Measurements from ENCODE around the gene TRABD2A. TPM values are rescaled to one million over a fixed set of nuclear protein-coding genes. Genes with fewer than 3 reads are reported as not detected.
A peak's percentile ranks its signal among the peaks of the same experiment; 100 is the strongest.
"Not testable (repeated sequence)": the region's sequence is repeated elsewhere in the genome, so short reads cannot be mapped to it uniquely, and the experiment has no call there.

The TRABD2A gene
- total RNA-seq, 1 experiment from 2014 or later: 4.2 TPM

GRCh38 chr2:84878896-84879583 is 1.8 kb downstream of the TRABD2A start:
- H3K36me3 ChIP-seq (replicated peaks; ENCODE audit: control insufficient read depth, insufficient read depth, low read length): no peaks in the 10 kb centered on the region
- peaks cover 49% of the 10 kb centered on the region for H3K27me3 ChIP-seq (ENCODE audit: control insufficient read depth, insufficient read depth, low read length)
- no peak for DNase-seq
- no peak overlapping the region for H3K4me3 ChIP-seq (ENCODE audit: insufficient read depth, low read depth, low read length)

GRCh38 chr2:84878459-84878858 is 2.4 kb downstream of the TRABD2A start:
- Histone ChIP-seq H3K36me3 (replicated peaks; ENCODE audit: control insufficient read depth, insufficient read depth, low read length) (no peaks in the 10 kb centered on the region), H3K4me3 (ENCODE audit: insufficient read depth, low read depth, low read length) (no peak overlapping the region), H3K27me3 (ENCODE audit: control insufficient read depth, insufficient read depth, low read length) (peaks cover 49% of the 10 kb centered on the region)
- no peak for DNase-seq

GRCh38 chr2:84876369-84876768 is 4.5 kb downstream of the TRABD2A start:
- Histone ChIP-seq H3K27me3 (ENCODE audit: control insufficient read depth, insufficient read depth, low read length) (peaks cover 42% of the 10 kb centered on the region), H3K4me3 (ENCODE audit: insufficient read depth, low read depth, low read length) (no peak overlapping the region), H3K36me3 (replicated peaks; ENCODE audit: control insufficient read depth, insufficient read depth, low read length) (no peaks in the 10 kb centered on the region)
- no peak for DNase-seq

- not testable (repeated sequence) for DNase-seq; H3K36me3 ChIP-seq (replicated peaks; ENCODE audit: control insufficient read depth, insufficient read depth, low read length); H3K4me3 ChIP-seq (ENCODE audit: insufficient read depth, low read depth, low read length)
- H3K27me3 ChIP-seq (ENCODE audit: control insufficient read depth, insufficient read depth, low read length): peaks cover 36% of the 10 kb centered on the region
Observed at GRCh38 chr2:84875619-84876018, 5.3 kb downstream of the TRABD2A start.

GRCh38 chr2:84875213-84875560 is 5.7 kb downstream of the TRABD2A start:
- no peak for DNase-seq
- Histone ChIP-seq H3K4me3 (ENCODE audit: insufficient read depth, low read depth, low read length) (no peak overlapping the region), H3K27me3 (ENCODE audit: control insufficient read depth, insufficient read depth, low read length) (peaks cover 32% of the 10 kb centered on the region), H3K36me3 (replicated peaks; ENCODE audit: control insufficient read depth, insufficient read depth, low read length) (no peaks in the 10 kb centered on the region)

- Histone ChIP-seq H3K4me3 (ENCODE audit: insufficient read depth, low read depth, low read length) (no peak overlapping the region), H3K36me3 (replicated peaks; ENCODE audit: control insufficient read depth, insufficient read depth, low read length) (no peaks in the 10 kb centered on the region), H3K27me3 (ENCODE audit: control insufficient read depth, insufficient read depth, low read length) (peaks cover 26% of the 10 kb centered on the region)
- DNase-seq: no peak
Observed at GRCh38 chr2:84874381-84875212, 6.3 kb downstream of the TRABD2A start.

- no peak for DNase-seq
- H3K27me3 ChIP-seq (ENCODE audit: control insufficient read depth, insufficient read depth, low read length): peaks cover 13% of the 10 kb centered on the region
Observed at GRCh38 chr2:84873350-84873749, 7.5 kb downstream of the TRABD2A start.

GRCh38 chr2:84872691-84873090 is 8.2 kb downstream of the TRABD2A start:
- H3K36me3 ChIP-seq (replicated peaks; ENCODE audit: control insufficient read depth, insufficient read depth, low read length); H3K27me3 ChIP-seq (ENCODE audit: control insufficient read depth, insufficient read depth, low read length); DNase-seq; H3K4me3 ChIP-seq (ENCODE audit: insufficient read depth, low read depth, low read length): not testable (repeated sequence)

More at GRCh38 chr2:84873350-84873749, 7.5 kb downstream of the TRABD2A start:
- no peak overlapping the region for H3K4me3 ChIP-seq (ENCODE audit: insufficient read depth, low read depth, low read length)
- no peaks in the 10 kb centered on the region for H3K36me3 ChIP-seq (replicated peaks; ENCODE audit: control insufficient read depth, insufficient read depth, low read length)

- peak; percentile 24 for DNase-seq
- no peak overlapping the region for H3K4me3 ChIP-seq (ENCODE audit: insufficient read depth, low read depth, low read length)
Observed at GRCh38 chr2:84870306-84870705, 10.6 kb downstream of the TRABD2A start.

GRCh38 chr2:84868327-84868726 is 12.6 kb downstream of the TRABD2A start:
- not testable (repeated sequence) for H3K27me3 ChIP-seq (ENCODE audit: control insufficient read depth, insufficient read depth, low read length); H3K36me3 ChIP-seq (replicated peaks; ENCODE audit: control insufficient read depth, insufficient read depth, low read length); DNase-seq; H3K4me3 ChIP-seq (ENCODE audit: insufficient read depth, low read depth, low read length)

More at GRCh38 chr2:84870306-84870705, 10.6 kb downstream of the TRABD2A start:
- no peaks in the 10 kb centered on the region; the same call in 1 of the 2 replicates for H3K27me3 ChIP-seq (ENCODE audit: control insufficient read depth, insufficient read depth, low read length)
- no peaks in the 10 kb centered on the region for H3K36me3 ChIP-seq (replicated peaks; ENCODE audit: control insufficient read depth, insufficient read depth, low read length)

- Histone ChIP-seq H3K36me3 (replicated peaks; ENCODE audit: control insufficient read depth, insufficient read depth, low read length) (no peaks in the 10 kb centered on the region), H3K4me3 (ENCODE audit: insufficient read depth, low read depth, low read length) (no peak overlapping the region), H3K27me3 (ENCODE audit: control insufficient read depth, insufficient read depth, low read length) (no peaks in the 10 kb centered on the region; the same call in 1 of the 2 replicates)
- DNase-seq: no peak
Observed at GRCh38 chr2:84866122-84866521, 14.8 kb downstream of the TRABD2A start.

- Histone ChIP-seq H3K27me3 (ENCODE audit: control insufficient read depth, insufficient read depth, low read length) (no peaks in the 10 kb centered on the region; the same call in 1 of the 2 replicates), H3K36me3 (replicated peaks; ENCODE audit: control insufficient read depth, insufficient read depth, low read length) (no peaks in the 10 kb centered on the region), H3K4me3 (ENCODE audit: insufficient read depth, low read depth, low read length) (no peak overlapping the region)
- no peak for DNase-seq
Observed at GRCh38 chr2:84865181-84865783, 15.6 kb downstream of the TRABD2A start.

GRCh38 chr2:84862006-84862405 is 18.9 kb downstream of the TRABD2A start:
- Histone ChIP-seq H3K4me3 (ENCODE audit: insufficient read depth, low read depth, low read length) (no peak overlapping the region), H3K36me3 (replicated peaks; ENCODE audit: control insufficient read depth, insufficient read depth, low read length) (no peaks in the 10 kb centered on the region), H3K27me3 (ENCODE audit: control insufficient read depth, insufficient read depth, low read length) (peaks cover under 1% of the 10 kb centered on the region)
- DNase-seq: no peak

- H3K36me3 ChIP-seq (replicated peaks; ENCODE audit: control insufficient read depth, insufficient read depth, low read length): no peaks in the 10 kb centered on the region
- no peak overlapping the region for H3K4me3 ChIP-seq (ENCODE audit: insufficient read depth, low read depth, low read length)
- peaks cover 5% of the 10 kb centered on the region for H3K27me3 ChIP-seq (ENCODE audit: control insufficient read depth, insufficient read depth, low read length)
- no peak for DNase-seq
Observed at GRCh38 chr2:84861539-84861938, 19.3 kb downstream of the TRABD2A start.

- no peaks in the 10 kb centered on the region for H3K36me3 ChIP-seq (replicated peaks; ENCODE audit: control insufficient read depth, insufficient read depth, low read length)
- no peak for DNase-seq
- no peak overlapping the region for H3K4me3 ChIP-seq (ENCODE audit: insufficient read depth, low read depth, low read length)
- peaks cover 17% of the 10 kb centered on the region for H3K27me3 ChIP-seq (ENCODE audit: control insufficient read depth, insufficient read depth, low read length)
Observed at GRCh38 chr2:84858937-84859336, 21.9 kb downstream of the TRABD2A start.

Measured in H7 (cell line).